NCI-H526 treated with DMSO at 0.1 percent for 48 hours (cell line): ENCODE results near the gene PLET1.

Source experiments
- DNase-seq: peaks from one replicate; lab custom pipeline; 2025; lab: John Stamatoyannopoulos, UW

Gene PLET1

GRCh38 chr11:112281726-112282125 lies 21.1 kb upstream of the PLET1 start:
- no peak for DNase-seq

- peak; percentile 96 for DNase-seq
Measured at GRCh38 chr11:112280268-112281126, 19.8 kb upstream of the PLET1 start.

- peak; percentile 68 for DNase-seq
Measured at GRCh38 chr11:112279901-112280267, 19.2 kb upstream of the PLET1 start.

GRCh38 chr11:112278803-112279202 lies 18.1 kb upstream of the PLET1 start:
- no peak for DNase-seq

- no peak for DNase-seq
Measured at GRCh38 chr11:112277941-112278340, 17.3 kb upstream of the PLET1 start.

- DNase-seq: no peak
Measured at GRCh38 chr11:112277029-112277428, 16.4 kb upstream of the PLET1 start.

- no peak for DNase-seq
Measured at GRCh38 chr11:112274007-112274783, 13.5 kb upstream of the PLET1 start.

- no peak for DNase-seq
Measured at GRCh38 chr11:112273066-112273465, 12.4 kb upstream of the PLET1 start.

- DNase-seq: no peak
Measured at GRCh38 chr11:112271242-112271641, 10.6 kb upstream of the PLET1 start.

- DNase-seq: no peak
Measured at GRCh38 chr11:112270551-112271180, 10.0 kb upstream of the PLET1 start.

GRCh38 chr11:112269139-112269538 lies 8.5 kb upstream of the PLET1 start:
- DNase-seq: no peak

GRCh38 chr11:112268406-112268805 lies 7.7 kb upstream of the PLET1 start:
- no peak for DNase-seq

- no peak for DNase-seq
Measured at GRCh38 chr11:112267188-112267591, 6.5 kb upstream of the PLET1 start.

GRCh38 chr11:112266410-112266778 lies 5.7 kb upstream of the PLET1 start:
- DNase-seq: no peak

GRCh38 chr11:112265659-112266409 lies 5.2 kb upstream of the PLET1 start:
- DNase-seq: no peak

- no peak for DNase-seq
Measured at GRCh38 chr11:112255067-112255720, 5.5 kb downstream of the PLET1 start.

GRCh38 chr11:112253605-112254242 lies 6.9 kb downstream of the PLET1 start:
- no peak for DNase-seq

GRCh38 chr11:112249871-112250610 lies 10.6 kb downstream of the PLET1 start:
- no peak for DNase-seq

- no peak for DNase-seq
Measured at GRCh38 chr11:112248201-112248600, 12.5 kb downstream of the PLET1 start.

- peak; percentile 27 for DNase-seq
Measured at GRCh38 chr11:112247201-112247600, 13.5 kb downstream of the PLET1 start.
